WERI-Rb-1 (cell line): ENCODE measurements around the gene GLI1.

Experiments used
- DNase-seq: peaks from one replicate; pipeline ENCODE4 v3.0.0-alpha.2; 2020
- H3K27ac ChIP-seq: fragments of 250-450 bp; sonication (Bioruptor Pico); 2 replicates; pipeline ENCODE4 v1.5.1; 2020; ENCODE audit warnings: mild to moderate bottlenecking, moderate library complexity
- H3K27me3 ChIP-seq: fragments of 250-450 bp; sonication (Bioruptor Pico); 2 replicates; pipeline ENCODE4 v1.5.1; 2021; ENCODE audit warnings: mild to moderate bottlenecking, low read depth, moderate library complexity; ENCODE audit not compliant: insufficient read depth, severe bottlenecking
- H3K36me3 ChIP-seq: fragments of 250-450 bp; sonication (Bioruptor Pico); 2 replicates; pipeline ENCODE4 v1.5.1; 2020; ENCODE audit warnings: mild to moderate bottlenecking, moderate library complexity
- H3K4me3 ChIP-seq: 2 replicates; pipeline ENCODE4 v1.5.1; 2011; ENCODE audit warnings: low read depth, mild to moderate bottlenecking, control low read depth, low read length
- H3K9me3 ChIP-seq: fragments of 250-450 bp; sonication (Bioruptor Pico); 2 replicates; pipeline ENCODE4 v1.5.1; 2021; ENCODE audit warnings: mild to moderate bottlenecking, moderate library complexity; ENCODE audit not compliant: severe bottlenecking
- CTCF ChIP-seq: IDR thresholded peaks from 2 replicates; pipeline ENCODE4 v1.5.1; 2011; ENCODE audit warnings: low read depth, mild to moderate bottlenecking, control low read depth, inconsistent platforms, low read length

Gene GLI1

GRCh38 chr12:57461276-57461916 lies 1.8 kb downstream of the GLI1 start:
- peaks cover 24% of the 10 kb centered on the region for H3K36me3 ChIP-seq
- TF ChIP-seq CTCF = no peak
- H3K27ac ChIP-seq = peak overlapping the region; percentile 98
- DNase-seq = peak; percentile 74
- no peaks in the 10 kb centered on the region for H3K9me3 ChIP-seq
- peaks cover 2% of the 10 kb centered on the region for H3K27me3 ChIP-seq
- H3K4me3 ChIP-seq = peak overlapping the region; percentile 74

- TF ChIP-seq CTCF = no peak
- Histone ChIP-seq H3K36me3 (peaks cover 20% of the 10 kb centered on the region), H3K9me3 (no peaks in the 10 kb centered on the region), H3K4me3 (peak overlapping the region; percentile 74), H3K27ac (peak overlapping the region; percentile 98), H3K27me3 (peaks cover 2% of the 10 kb centered on the region)
- DNase-seq = no peak
Observed at GRCh38 chr12:57461917-57462250, 2.3 kb downstream of the GLI1 start.

DNA sequence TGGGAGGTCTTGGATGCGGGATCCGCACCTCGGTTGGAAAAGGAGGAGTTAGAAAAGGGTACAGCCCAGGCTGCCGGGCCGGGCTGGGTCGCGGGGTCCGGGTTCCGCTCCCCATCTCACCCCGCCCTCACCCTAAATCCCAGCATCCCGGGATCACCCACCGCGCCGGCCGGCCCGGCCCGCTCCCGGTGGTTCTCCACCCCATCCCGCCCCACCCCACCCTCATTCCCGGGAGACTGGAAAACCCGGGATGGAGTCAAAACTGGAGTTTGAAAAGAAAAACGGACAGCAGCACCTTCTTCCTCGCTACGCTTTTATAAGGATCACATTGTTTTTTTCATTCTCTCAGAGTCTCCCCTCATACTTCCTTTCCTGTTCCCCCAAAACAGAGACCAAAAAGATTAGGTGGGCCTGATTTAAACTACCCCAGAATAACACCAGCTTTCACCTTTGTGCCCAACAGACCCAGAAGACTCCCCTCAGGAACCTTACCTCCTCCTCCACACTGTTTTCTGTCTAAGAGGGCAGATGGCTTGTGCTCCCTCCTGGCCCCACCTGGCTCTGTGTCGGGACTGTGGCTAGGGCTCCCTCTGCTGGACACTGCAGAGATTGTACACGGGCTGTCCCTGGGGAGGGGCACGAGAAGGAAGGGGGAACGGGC lies 2.8 kb downstream of the GLI1 start:
- no peaks in the 10 kb centered on the region for H3K9me3 ChIP-seq
- peaks cover 2% of the 10 kb centered on the region for H3K27me3 ChIP-seq
- peaks cover 16% of the 10 kb centered on the region for H3K36me3 ChIP-seq
- H3K27ac ChIP-seq = peak overlapping the region; percentile 98
- peak overlapping the region; percentile 74 for H3K4me3 ChIP-seq
- TF ChIP-seq CTCF = peak; percentile 93
- DNase-seq = peak; percentile 96

GRCh38 chr12:57462912-57463253 lies 3.3 kb downstream of the GLI1 start:
- H3K9me3 ChIP-seq = no peaks in the 10 kb centered on the region
- H3K4me3 ChIP-seq = peak overlapping the region; percentile 74
- H3K27ac ChIP-seq = peak overlapping the region; percentile 98
- TF ChIP-seq CTCF = no peak
- DNase-seq = no peak
- peaks cover 11% of the 10 kb centered on the region for H3K36me3 ChIP-seq
- H3K27me3 ChIP-seq = peaks cover 2% of the 10 kb centered on the region

- no peak for TF ChIP-seq CTCF
- Histone ChIP-seq H3K9me3 (no peaks in the 10 kb centered on the region), H3K4me3 (no peak overlapping the region), H3K36me3 (0 out of 2 replicates have a peak, but pooled peaks cover 4% of the 10 kb centered on the region), H3K27ac (peak overlapping the region; percentile 98), H3K27me3 (peaks cover 2% of the 10 kb centered on the region)
- no peak for DNase-seq
Observed at GRCh38 chr12:57464569-57464968, 5.0 kb downstream of the GLI1 start.
